Measurements from ENCODE around the gene DEGS1. TPM values are rescaled to one million over a fixed set of nuclear protein-coding genes. Genes with fewer than 3 reads are reported as not detected.
A peak's percentile ranks its signal among the peaks of the same experiment; 100 is the strongest.

DEGS1 gene
- total RNA-seq, 1 donor from 2014 or later = 72.0 TPM

- H3K27ac ChIP-seq = no peak overlapping the region
- H3K4me1 ChIP-seq = peaks cover 7% of the 10 kb centered on the region
- no peak for ATAC-seq
- intact Hi-C loops (cut with DNase I) = no loop called here
- DNase-seq = no peak
- no peak overlapping the region for H3K4me3 ChIP-seq
- H3K36me3 ChIP-seq = no peaks in the 10 kb centered on the region
- no peaks in the 10 kb centered on the region for H3K27me3 ChIP-seq (ENCODE audit: low read depth)
- no peak for TF ChIP-seq CTCF (IDR thresholded peaks at IDR 0.05)
- no peaks in the 10 kb centered on the region for H3K9me3 ChIP-seq
Observed at GRCh38 chr1:224216382-224216781, 33.3 kb downstream of the DEGS1 start.

DNA sequence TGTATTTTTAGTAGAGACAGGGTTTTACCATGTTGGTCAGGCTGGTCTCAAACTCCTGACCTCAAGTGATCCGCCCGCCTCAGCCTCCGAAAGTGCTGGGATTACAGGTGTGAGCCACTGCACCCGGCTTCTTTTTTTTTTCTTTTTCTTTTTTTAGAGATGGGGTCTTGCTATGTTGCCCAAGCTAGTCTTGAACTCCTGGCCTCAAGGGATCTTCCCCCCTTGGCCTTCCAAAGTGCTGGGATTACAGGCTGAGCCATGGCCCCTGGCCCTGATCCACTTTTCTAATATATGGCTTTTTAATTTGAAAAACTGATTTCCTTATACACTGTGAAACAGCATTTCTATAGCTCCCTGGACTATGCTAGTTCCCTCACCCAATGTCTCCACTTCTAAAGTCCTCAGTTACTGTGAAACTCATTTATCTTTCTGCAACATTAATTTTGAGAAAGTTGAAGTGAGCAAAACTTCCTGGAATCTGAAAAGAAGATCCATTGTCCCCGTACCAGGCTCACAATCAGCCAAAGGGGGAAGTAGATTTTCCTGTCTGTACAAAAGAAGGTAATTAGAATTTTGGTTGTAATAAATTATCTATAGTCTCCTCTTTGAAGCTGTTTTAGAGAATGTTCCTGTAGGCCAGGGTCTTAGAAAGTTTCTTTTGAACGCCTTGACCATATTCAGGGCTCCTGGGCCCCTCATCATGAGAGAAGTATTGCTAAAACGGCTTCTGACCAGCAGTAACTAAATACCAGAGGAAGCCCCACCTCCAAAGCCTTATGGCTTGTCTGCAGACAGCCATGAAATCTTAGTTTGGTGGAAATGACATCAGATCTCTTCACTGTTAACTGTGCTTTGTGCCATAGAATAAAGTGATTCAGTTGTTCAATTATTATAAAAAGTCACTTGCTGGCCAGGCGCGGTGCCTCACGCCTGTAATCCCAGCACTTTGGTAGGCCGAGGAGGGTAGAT, 34.9 kb downstream of the DEGS1 start:
- Histone ChIP-seq H3K36me3 (no peaks in the 10 kb centered on the region), H3K9me3 (no peaks in the 10 kb centered on the region), H3K27me3 (ENCODE audit: low read depth) (no peaks in the 10 kb centered on the region), H3K27ac (peak overlapping the region; percentile 28), H3K4me1 (peaks cover 7% of the 10 kb centered on the region), H3K4me3 (no peak overlapping the region)
- no peak for TF ChIP-seq CTCF (IDR thresholded peaks at IDR 0.05)
- no peak for DNase-seq
- intact Hi-C loops (cut with DNase I) = no loop called here
- no peak for ATAC-seq

- Histone ChIP-seq H3K36me3 (no peaks in the 10 kb centered on the region), H3K4me3 (no peak overlapping the region), H3K9me3 (no peaks in the 10 kb centered on the region), H3K27me3 (ENCODE audit: low read depth) (no peaks in the 10 kb centered on the region), H3K27ac (no peak overlapping the region), H3K4me1 (peaks cover 6% of the 10 kb centered on the region)
- intact Hi-C loops (cut with DNase I) = no loop called here
- DNase-seq (no peak), ATAC-seq (no peak)
- TF ChIP-seq CTCF (IDR thresholded peaks at IDR 0.05) = no peak
Observed at GRCh38 chr1:224219011-224219611, 36.1 kb downstream of the DEGS1 start.

GRCh38 chr1:224219612-224220059, 36.6 kb downstream of the DEGS1 start:
- no peaks in the 10 kb centered on the region for H3K36me3 ChIP-seq
- no peak overlapping the region for H3K4me3 ChIP-seq
- no peak for DNase-seq
- TF ChIP-seq CTCF (IDR thresholded peaks at IDR 0.05) = no peak
- no peak overlapping the region for H3K27ac ChIP-seq
- H3K9me3 ChIP-seq = no peaks in the 10 kb centered on the region
- no peaks in the 10 kb centered on the region for H3K27me3 ChIP-seq (ENCODE audit: low read depth)
- H3K4me1 ChIP-seq = peaks cover 9% of the 10 kb centered on the region
- ATAC-seq = no peak
- intact Hi-C loops (cut with DNase I) = no loop called here

DNA sequence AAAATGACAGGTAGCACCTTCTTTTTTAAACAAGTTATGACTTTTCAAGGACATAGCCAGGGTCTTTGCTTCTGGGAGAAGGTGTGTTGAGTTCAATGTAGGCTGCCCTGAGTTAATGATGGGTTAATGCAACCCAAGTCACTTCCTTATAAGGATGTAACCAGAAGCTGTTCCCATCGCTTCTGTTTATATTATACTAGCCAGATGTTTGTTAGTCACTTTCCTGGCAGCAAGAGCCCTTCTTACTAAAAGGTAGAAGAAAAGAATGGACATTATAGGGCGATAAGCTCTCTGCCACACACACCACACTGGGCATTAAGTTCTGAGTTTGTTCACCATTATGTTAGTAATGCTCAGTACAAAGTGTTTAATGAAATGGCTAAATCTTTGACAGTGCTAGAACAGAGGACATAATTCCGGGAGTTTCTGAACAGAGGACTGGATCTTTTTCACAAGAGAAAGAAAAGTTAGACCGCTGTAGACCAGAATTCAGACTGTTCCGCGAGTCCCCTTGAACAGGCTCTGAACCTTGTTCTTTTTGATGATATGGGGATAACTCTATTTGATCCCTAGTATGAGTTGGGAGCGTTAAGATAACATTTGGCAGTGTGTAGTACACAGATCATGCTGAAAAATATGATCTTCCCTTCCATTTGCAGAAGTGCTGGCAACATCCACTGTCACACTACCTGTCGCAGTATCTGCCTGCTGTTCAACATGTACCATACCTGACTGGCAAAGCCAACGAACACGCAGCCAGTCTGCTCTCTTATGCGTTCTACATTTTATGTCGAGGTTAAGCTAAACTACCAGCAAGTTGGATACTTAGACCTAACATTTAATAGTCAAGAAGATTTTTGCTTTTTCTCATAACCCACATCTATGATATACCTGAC, 41.0 kb downstream of the DEGS1 start:
- Histone ChIP-seq H3K4me1 (peaks cover 9% of the 10 kb centered on the region), H3K4me3 (no peak overlapping the region), H3K27ac (no peak overlapping the region), H3K27me3 (ENCODE audit: low read depth) (no peaks in the 10 kb centered on the region), H3K36me3 (peaks cover 28% of the 10 kb centered on the region), H3K9me3 (no peaks in the 10 kb centered on the region)
- ATAC-seq (peak in 1 of 2 donors; percentile 29), DNase-seq (no peak)
- intact Hi-C loops (cut with DNase I) = no loop called here
- no peak for TF ChIP-seq CTCF (IDR thresholded peaks at IDR 0.05)

Data from lower lobe of right lung (tissue), 2 donors.